PFSK-1 (cell line): ENCODE measurements around the gene EXD3.

Source experiments
- FOXP2 ChIP-seq: optimal IDR thresholded peaks from 2 replicates; pipeline ENCODE3; 2011; ENCODE audit warnings: borderline replicate concordance, control low read depth, inconsistent platforms; ENCODE audit not compliant: insufficient read depth; ENCODE audit errors: extremely low read length, extremely low read depth
- POLR2AphosphoS5 ChIP-seq: IDR thresholded peaks from 2 replicates; pipeline ENCODE4 v1.6.1; 2012; ENCODE audit warnings: low read depth, mild to moderate bottlenecking, control low read depth, low read length, moderate library complexity
- SIN3A ChIP-seq: IDR thresholded peaks from 2 replicates; pipeline ENCODE4 v1.6.1; 2012; ENCODE audit warnings: mild to moderate bottlenecking, low read length, moderate library complexity, borderline replicate concordance; ENCODE audit not compliant: insufficient read depth
- TAF1 ChIP-seq: IDR thresholded peaks from 2 replicates; pipeline ENCODE4 v1.6.1; 2012; ENCODE audit warnings: low read length, control low read depth, borderline replicate concordance; ENCODE audit not compliant: insufficient read depth
- TF ChIP-seq, protein P1 (sequence below), 2 experiments: IDR thresholded peaks; 2 replicates each; pipeline versions ENCODE4 v1.6.1 to v1.8.0; 2011 to 2012; ENCODE audit warnings: low read depth in 2 of 2, low read length in 2 of 2, control low read depth in 1 of 2, inconsistent platforms in 1 of 2, mild to moderate bottlenecking in 1 of 2, moderate library complexity in 1 of 2; ENCODE audit not compliant: insufficient read depth in 1 of 2

The EXD3 gene

GRCh38 chr9:137302449-137303150, 120.4 kb downstream of the EXD3 start:
- no peak for TF ChIP-seq SIN3A
- TF ChIP-seq TAF1: no peak
- no peak for TF ChIP-seq POLR2AphosphoS5
- TF ChIP-seq, protein P1, sequence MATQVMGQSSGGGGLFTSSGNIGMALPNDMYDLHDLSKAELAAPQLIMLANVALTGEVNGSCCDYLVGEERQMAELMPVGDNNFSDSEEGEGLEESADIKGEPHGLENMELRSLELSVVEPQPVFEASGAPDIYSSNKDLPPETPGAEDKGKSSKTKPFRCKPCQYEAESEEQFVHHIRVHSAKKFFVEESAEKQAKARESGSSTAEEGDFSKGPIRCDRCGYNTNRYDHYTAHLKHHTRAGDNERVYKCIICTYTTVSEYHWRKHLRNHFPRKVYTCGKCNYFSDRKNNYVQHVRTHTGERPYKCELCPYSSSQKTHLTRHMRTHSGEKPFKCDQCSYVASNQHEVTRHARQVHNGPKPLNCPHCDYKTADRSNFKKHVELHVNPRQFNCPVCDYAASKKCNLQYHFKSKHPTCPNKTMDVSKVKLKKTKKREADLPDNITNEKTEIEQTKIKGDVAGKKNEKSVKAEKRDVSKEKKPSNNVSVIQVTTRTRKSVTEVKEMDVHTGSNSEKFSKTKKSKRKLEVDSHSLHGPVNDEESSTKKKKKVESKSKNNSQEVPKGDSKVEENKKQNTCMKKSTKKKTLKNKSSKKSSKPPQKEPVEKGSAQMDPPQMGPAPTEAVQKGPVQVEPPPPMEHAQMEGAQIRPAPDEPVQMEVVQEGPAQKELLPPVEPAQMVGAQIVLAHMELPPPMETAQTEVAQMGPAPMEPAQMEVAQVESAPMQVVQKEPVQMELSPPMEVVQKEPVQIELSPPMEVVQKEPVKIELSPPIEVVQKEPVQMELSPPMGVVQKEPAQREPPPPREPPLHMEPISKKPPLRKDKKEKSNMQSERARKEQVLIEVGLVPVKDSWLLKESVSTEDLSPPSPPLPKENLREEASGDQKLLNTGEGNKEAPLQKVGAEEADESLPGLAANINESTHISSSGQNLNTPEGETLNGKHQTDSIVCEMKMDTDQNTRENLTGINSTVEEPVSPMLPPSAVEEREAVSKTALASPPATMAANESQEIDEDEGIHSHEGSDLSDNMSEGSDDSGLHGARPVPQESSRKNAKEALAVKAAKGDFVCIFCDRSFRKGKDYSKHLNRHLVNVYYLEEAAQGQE (IDR thresholded peaks at IDR 0.05; ENCODE audit: insufficient read depth in 1 of 2, low read depth in 2 of 2, low read length in 2 of 2): no peak
- no peak for TF ChIP-seq FOXP2

GRCh38 chr9:137302118-137302448, 120.9 kb downstream of the EXD3 start, which contains the start of gene NRARP:
NRARP (minus strand) TSS chr9:137302271; CDS start chr9:137301928, 343 bp downstream.
- TF ChIP-seq FOXP2: no peak
- TF ChIP-seq TAF1: peak; percentile 81
- TF ChIP-seq, protein P1 (IDR thresholded peaks at IDR 0.05; ENCODE audit: insufficient read depth in 1 of 2, low read depth in 2 of 2, low read length in 2 of 2): no peak
- TF ChIP-seq POLR2AphosphoS5: peak; percentile 95
- TF ChIP-seq SIN3A: 0 out of 2 replicates have a peak, but pooled peaks have one; percentile 37

DNA sequence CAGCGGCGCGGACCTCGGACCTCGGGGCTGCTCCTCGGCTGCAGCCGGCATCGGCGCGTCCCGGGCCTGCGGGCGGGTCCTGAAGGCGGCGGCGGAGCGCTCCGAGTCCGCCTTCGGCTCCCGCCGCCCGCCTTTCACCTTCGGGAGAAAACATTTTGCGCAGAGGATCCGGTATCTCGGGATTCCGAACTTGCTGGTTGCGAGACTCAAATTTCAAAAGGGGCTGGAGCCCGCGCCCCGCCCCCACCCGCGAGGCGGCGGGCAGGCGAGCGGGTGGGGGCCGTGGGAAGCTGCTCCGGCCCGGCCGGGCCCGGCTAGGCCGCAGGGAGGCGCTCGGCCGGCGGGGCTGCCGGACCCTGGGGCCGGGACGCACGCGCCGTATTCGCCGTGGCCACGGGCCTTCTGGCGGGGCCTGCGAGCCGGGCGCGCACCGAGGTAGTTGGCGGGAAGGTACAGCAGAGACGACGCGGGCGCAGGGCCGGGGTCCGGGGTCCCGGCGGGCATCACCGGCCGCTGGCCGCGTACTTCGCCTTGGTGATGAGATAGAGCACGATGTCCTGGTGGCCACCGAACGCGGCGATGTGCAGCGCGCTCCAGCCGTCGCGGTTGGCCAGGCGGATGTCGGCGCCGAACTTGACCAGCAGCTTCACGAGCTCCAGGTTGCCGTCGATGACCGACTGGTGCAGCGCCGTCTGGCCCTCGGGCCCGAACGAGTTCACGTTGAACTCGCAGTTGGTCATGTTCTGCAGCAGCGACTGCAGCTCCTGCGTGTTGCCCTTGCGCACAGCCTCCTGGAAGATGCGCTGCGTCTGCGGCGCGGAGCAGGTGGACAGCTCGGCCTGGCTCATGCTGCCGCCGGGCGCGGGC, 121.6 kb downstream of the EXD3 start:
- TF ChIP-seq FOXP2: no peak

DNA sequence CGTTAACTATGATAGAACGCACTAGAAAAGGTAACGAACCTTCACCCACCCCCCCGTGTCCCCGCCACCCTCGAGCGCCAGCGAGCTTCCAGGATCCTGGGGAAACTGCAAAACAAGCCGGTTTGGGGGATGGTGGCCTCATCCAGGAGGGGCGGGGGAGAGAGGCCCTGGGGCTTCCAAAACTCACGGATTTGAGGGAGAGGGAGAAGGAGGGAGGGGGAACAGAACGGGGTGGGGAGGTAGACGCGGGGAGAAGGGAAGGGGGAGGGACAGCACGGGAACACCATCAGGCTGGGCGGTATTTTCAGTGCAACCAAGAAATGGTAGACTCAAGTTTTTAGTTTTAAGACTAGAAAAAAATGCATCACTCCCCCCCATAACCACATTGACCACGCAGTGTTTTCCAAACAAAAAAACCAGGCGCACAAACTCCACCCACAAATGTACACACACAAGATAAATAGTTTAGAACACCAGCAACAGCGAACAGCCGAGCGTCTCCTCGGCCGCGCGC, 122.3 kb downstream of the EXD3 start:
- no peak for TF ChIP-seq SIN3A
- TF ChIP-seq POLR2AphosphoS5: no peak
- TF ChIP-seq FOXP2: no peak
- no peak for TF ChIP-seq TAF1
- TF ChIP-seq, protein P1 (IDR thresholded peaks at IDR 0.05; ENCODE audit: insufficient read depth in 1 of 2, low read depth in 2 of 2, low read length in 2 of 2): no peak

GRCh38 chr9:137299938-137300337, 123.0 kb downstream of the EXD3 start:
- TF ChIP-seq, protein P1 (IDR thresholded peaks at IDR 0.05; ENCODE audit: insufficient read depth in 1 of 2, low read depth in 2 of 2, low read length in 2 of 2): no peak
- TF ChIP-seq FOXP2 (no peak), SIN3A (no peak), POLR2AphosphoS5 (no peak), TAF1 (no peak)
